Measurements from ENCODE around the gene WNK4. TPM values are rescaled to one million over a fixed set of nuclear protein-coding genes. Genes with fewer than 3 reads are reported as not detected.

The WNK4 gene
- total RNA-seq, 1 donor from 2014 or later: not detected

DNA sequence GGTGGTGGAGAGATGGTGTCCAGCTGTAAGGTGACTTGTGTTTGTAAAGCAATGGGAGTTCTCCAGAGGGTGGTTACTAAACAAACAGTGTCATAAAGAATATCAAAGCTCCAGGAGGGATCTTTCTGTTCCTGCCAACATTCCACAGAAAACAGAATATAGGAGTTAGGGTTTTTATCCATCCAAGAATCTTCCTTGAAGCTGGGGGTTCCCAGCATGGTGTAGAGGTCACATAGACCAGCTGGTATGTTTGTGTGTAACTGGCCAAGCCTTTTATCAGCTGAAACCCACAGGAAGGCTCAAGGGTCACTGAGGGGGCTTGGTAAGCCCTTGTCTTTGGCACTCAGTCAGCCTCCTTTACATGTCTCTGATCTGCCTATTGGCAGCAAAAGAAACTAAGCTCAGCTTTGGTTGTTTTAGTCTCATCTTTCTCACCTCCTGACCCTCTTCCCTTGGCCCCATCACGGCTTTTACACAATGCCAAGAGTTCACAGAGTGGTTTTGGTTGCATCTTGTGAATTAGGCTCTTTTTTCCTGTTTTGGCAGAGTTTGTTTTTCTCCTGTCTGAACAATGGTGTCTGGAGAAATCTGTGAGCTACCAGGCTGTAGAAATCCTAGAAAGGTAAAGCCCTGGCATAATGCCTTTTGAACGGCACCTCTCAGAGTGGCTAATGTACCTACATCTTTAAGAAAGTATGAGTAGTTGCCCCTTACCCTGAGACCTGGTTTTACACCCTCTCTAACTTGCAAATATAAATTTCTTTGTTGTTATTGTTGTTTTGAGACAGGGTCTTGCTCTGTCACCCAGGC lies 22.9 kb downstream of the WNK4 start:
- H3K36me3 ChIP-seq: no peaks in the 10 kb centered on the region
- DNase-seq (ENCODE audit: low spot score in 2 of 2): no peak
- H3K4me1 ChIP-seq: peaks cover 3 to 4% of the 10 kb centered on the region in 2 donors
- intact Hi-C loops (cut with DNase I): no loop called here
- H3K9me3 ChIP-seq: no peaks in the 10 kb centered on the region
- TF ChIP-seq, protein P1, sequence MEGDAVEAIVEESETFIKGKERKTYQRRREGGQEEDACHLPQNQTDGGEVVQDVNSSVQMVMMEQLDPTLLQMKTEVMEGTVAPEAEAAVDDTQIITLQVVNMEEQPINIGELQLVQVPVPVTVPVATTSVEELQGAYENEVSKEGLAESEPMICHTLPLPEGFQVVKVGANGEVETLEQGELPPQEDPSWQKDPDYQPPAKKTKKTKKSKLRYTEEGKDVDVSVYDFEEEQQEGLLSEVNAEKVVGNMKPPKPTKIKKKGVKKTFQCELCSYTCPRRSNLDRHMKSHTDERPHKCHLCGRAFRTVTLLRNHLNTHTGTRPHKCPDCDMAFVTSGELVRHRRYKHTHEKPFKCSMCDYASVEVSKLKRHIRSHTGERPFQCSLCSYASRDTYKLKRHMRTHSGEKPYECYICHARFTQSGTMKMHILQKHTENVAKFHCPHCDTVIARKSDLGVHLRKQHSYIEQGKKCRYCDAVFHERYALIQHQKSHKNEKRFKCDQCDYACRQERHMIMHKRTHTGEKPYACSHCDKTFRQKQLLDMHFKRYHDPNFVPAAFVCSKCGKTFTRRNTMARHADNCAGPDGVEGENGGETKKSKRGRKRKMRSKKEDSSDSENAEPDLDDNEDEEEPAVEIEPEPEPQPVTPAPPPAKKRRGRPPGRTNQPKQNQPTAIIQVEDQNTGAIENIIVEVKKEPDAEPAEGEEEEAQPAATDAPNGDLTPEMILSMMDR (IDR thresholded peaks at IDR 0.05): no peak
- no peak overlapping the region for H3K27ac ChIP-seq
- H3K4me3 ChIP-seq: no peak overlapping the region
- no peaks in the 10 kb centered on the region for H3K27me3 ChIP-seq

DNA sequence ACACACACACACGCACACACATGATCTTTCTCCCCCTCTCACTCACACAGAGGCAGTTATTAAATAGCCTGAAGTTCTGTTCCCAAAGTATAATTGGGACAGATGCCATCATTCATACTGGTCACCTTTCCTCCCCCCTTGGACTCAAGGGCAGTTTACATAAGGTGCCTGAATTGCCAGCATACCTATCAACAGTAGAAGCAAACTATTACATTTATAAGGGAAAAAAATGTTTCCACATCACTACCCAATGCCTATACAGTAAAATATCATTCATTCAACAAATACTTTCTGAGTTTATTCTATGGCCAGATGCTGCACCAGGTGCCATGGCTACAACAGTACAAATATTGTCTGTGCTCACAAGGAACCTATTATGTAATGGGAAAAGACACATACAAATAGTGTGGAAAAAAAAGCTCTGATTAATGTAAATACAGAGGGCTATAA lies 24.5 kb downstream of the WNK4 start:
- TF ChIP-seq, protein P1 (IDR thresholded peaks at IDR 0.05): no peak
- intact Hi-C loops (cut with DNase I): no loop called here
- Histone ChIP-seq H3K27ac (no peak overlapping the region), H3K27me3 (no peaks in the 10 kb centered on the region), H3K4me1 (no peaks in the 10 kb centered on the region), H3K9me3 (no peaks in the 10 kb centered on the region), H3K36me3 (no peaks in the 10 kb centered on the region), H3K4me3 (no peak overlapping the region)
- no peak for DNase-seq (ENCODE audit: low spot score in 2 of 2)

- no peaks in the 10 kb centered on the region for H3K4me1 ChIP-seq
- no peak overlapping the region for H3K4me3 ChIP-seq
- no peak for DNase-seq (ENCODE audit: low spot score in 2 of 2)
- H3K36me3 ChIP-seq: peaks cover 8 to 13% of the 10 kb centered on the region in 2 donors
- H3K27ac ChIP-seq: no peak overlapping the region
- no peaks in the 10 kb centered on the region for H3K27me3 ChIP-seq
- no peaks in the 10 kb centered on the region for H3K9me3 ChIP-seq
- intact Hi-C loops (cut with DNase I): no loop called here
- TF ChIP-seq, protein P1 (IDR thresholded peaks at IDR 0.05): no peak
Observed at GRCh38 chr17:42806249-42806648, 25.8 kb downstream of the WNK4 start.

- no peak overlapping the region for H3K4me3 ChIP-seq
- no peaks in the 10 kb centered on the region for H3K27me3 ChIP-seq
- no peaks in the 10 kb centered on the region for H3K9me3 ChIP-seq
- intact Hi-C loops (cut with DNase I): no loop called here
- H3K4me1 ChIP-seq: no peaks in the 10 kb centered on the region
- H3K27ac ChIP-seq: no peak overlapping the region
- TF ChIP-seq, protein P1 (IDR thresholded peaks at IDR 0.05): no peak
- peaks cover 25 to 37% of the 10 kb centered on the region in 2 donors for H3K36me3 ChIP-seq
- DNase-seq (ENCODE audit: low spot score in 2 of 2): no peak
Observed at GRCh38 chr17:42809250-42809649, 28.8 kb downstream of the WNK4 start.

GRCh38 chr17:42814633-42815399 lies 34.4 kb downstream of the WNK4 start:
- Histone ChIP-seq H3K4me1 (no peaks in the 10 kb centered on the region), H3K36me3 (peaks cover 78 to 93% of the 10 kb centered on the region in 2 donors), H3K27me3 (no peaks in the 10 kb centered on the region), H3K4me3 (no peak overlapping the region), H3K9me3 (no peaks in the 10 kb centered on the region), H3K27ac (no peak overlapping the region)
- TF ChIP-seq, protein P1 (IDR thresholded peaks at IDR 0.05): no peak
- DNase-seq (ENCODE audit: low spot score in 2 of 2): no peak
- intact Hi-C loops (cut with DNase I): no loop called here

Data from ascending aorta (tissue), 2 donors.